ENCODE measurements around the gene SLC1A2.

The SLC1A2 gene

GRCh38 chr11:35323076-35323868 is 96.1 kb downstream of the SLC1A2 start:
- DNase-seq: no peak

GRCh38 chr11:35322318-35322979 is 96.9 kb downstream of the SLC1A2 start:
- peak; percentile 37 for DNase-seq

GRCh38 chr11:35321532-35322317 is 97.6 kb downstream of the SLC1A2 start:
- DNase-seq: peak; percentile 43

- no peak for DNase-seq
Observed at GRCh38 chr11:35321111-35321510, 98.2 kb downstream of the SLC1A2 start.

DNA sequence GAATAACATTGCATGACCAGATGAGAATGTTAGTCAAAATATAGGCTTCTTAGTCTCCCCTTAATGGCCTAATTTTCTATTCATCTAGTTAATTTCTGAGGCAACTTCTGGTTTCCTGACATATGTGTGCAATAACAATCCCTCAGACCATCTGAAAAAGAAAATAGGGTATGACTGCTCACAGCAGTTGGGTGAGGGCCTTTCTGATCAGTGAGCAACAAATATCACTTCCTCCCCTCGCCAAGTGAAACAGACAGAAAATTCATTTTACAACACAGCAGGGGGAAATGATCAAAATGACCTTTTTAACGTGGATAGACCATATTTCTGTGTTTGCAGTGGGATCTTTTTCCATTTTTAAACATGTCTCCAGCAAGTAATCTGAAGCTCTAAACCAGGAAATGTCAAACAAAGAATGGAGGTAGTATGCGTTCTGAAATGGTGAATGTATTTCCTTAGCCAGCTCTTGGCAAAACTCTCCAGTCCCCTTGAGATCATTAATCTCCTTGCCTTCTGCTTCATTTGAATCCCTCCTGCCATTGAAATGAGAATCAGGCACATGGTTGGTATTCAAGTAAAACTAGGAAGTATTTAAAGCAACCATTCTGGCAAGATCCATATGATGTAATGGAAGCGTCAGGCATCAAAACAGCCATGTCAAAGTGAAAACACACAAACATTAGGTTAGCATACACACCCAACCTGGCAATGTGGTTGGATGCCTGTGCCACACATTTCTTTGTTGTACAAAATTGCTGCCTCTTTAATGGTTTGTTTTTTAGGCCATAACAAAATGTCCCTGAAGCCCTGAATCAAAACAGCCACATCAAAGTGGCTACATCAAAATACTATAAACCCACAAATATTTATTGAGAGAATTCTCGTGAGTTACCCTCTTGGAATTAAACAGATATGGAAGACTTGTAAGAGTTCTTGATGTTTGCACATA is 100.1 kb downstream of the SLC1A2 start:
- no peak for DNase-seq

GRCh38 chr11:35318309-35318708 is 101.0 kb downstream of the SLC1A2 start:
- DNase-seq: no peak

DNA sequence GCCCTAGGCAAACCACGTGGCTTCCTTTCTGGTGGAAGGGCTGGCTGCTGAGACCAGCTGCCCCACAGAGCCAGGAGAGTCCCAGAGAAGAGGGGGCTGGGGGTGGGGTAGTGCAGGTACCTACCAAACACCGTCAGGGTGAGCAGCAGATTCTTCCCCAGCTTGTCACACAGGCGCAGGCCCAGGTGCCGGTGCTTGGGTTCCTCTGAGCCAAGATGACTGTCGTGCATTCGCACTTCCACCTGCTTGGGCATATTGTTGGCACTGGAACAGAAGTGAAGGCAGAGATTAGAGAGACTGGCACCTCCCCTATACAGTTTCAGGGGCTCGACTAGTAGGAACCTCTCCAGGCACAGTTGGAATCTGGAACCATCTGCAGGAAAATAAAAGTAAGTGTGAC is 102.1 kb downstream of the SLC1A2 start:
- no peak for DNase-seq

GRCh38 chr11:35316161-35316560 is 103.2 kb downstream of the SLC1A2 start:
- DNase-seq: no peak

GRCh38 chr11:35313760-35314153 is 105.6 kb downstream of the SLC1A2 start:
- DNase-seq: no peak

GRCh38 chr11:35313066-35313759 is 106.1 kb downstream of the SLC1A2 start:
- DNase-seq: no peak

GRCh38 chr11:35311331-35311730 is 108.0 kb downstream of the SLC1A2 start:
- DNase-seq: no peak

GRCh38 chr11:35308157-35308556 is 111.2 kb downstream of the SLC1A2 start:
- no peak for DNase-seq

GRCh38 chr11:35307221-35307621 is 112.1 kb downstream of the SLC1A2 start:
- DNase-seq: no peak

DNA sequence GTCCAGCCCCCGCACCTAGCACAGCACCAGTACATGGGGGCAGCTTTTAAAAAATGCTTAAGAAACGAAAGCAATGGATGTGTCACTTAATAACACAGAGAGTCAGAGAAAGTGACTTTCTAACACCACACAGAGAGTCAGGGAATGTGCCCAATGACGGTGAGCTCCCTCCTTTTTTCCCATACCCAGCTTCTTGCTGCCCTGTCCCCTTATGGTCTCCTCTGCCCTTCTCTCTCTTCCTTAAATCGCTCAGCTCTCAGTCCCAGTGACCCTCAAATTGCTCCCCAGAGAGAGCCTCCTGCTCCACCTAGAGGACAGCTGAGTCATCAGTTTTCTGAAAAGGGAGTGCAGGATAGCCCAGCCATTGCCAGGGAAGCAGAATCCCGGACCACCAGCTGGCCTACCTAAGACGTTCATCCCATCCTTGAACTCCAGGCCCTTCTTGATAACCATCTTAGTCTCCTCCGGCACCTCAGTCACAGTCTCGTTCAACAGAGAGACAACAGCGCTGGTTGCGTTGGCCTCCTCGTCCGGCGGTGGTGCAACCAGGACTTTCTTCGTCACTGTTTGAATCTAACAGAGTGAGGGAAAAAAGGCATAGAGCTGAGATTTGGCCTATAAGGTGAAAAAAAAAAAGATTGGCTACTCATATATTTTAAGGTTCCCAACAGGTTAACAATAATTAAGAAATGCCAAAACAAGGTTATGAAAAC is 113.5 kb downstream of the SLC1A2 start:
- no peak for DNase-seq

DNA sequence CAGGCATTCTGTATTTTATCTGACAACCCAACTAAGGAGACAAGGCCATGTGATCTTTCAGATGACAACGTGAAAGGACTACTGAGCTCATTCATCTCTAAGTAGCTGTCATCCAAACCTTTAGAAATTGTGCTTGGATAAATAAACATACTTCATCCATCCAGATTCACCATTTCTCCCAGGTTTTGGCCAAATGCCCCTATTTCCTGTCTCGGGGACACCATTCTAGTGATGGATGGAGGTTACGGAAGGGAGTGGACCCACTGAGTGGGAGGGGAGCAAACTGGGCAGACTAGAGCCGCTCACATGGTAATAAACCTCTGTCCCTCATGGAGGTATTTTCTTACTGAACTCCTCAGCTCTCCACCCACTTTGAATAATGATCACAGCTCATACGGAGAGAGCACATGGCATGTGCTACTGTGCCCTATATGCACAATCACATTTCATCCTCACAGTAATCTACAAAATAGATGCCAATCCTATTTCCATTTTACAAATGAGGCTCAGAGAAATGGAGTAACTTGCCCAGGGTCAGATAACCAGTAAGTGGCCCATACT is 114.4 kb downstream of the SLC1A2 start:
- DNase-seq: no peak

DNA sequence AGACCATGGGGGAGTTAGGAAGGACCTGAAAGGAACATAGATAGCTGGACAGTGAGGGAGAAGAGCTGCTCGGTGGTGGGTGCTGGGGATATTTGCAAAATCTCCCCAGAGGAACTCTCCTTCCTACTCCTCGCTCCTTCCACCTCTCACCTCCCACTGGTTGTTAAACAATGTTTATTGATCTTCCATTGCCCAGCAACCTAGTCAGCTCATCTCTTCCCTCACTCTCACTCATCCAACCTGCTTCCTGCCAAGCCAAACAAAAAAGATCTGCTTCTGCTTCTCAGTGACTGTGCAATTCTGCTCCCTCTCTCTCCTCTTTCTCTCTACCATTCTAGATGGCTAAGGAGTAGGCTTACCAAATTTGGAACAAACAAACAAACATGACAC is 115.0 kb downstream of the SLC1A2 start:
- DNase-seq: no peak

GRCh38 chr11:35303596-35304385 is 115.6 kb downstream of the SLC1A2 start:
- DNase-seq: no peak

DNA sequence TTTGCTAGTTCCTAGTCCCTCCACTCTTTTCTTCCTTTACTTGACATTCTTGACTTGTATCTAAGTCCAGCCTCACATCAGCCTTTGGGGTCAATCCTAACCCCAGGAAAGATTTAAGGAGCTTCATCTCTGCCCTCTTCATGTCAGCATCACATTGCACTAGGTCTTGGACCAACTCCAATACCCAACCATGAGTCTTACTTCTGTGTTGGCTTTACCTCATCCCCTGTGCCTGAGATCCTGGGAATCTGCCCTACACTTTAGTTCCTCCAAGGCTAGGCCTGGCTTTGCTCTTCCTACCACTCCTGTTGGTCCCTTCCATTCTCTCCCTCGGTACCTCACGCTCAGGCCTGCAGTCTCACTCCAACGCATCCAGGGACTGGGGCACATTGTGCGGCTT is 117.0 kb downstream of the SLC1A2 start:
- no peak for DNase-seq

DNA sequence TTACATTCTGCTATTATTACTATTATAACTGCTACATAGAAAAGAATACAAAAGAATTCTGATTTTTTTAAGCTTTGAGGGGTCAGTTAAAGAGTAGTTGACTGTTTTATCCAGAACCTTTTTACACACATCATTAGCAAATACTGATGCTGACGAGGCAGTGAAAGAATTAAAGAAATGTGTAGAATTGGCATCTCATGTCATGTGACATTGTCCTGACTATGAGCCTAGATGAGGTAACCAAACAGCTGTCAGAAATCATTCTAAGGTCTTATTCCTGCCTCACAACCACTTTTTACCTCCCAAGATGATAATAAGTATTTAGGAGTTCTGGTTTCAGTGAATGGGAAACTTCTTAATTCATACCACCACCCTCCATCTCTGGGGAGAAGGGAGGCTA is 121.0 kb downstream of the SLC1A2 start:
- DNase-seq: no peak

DNA sequence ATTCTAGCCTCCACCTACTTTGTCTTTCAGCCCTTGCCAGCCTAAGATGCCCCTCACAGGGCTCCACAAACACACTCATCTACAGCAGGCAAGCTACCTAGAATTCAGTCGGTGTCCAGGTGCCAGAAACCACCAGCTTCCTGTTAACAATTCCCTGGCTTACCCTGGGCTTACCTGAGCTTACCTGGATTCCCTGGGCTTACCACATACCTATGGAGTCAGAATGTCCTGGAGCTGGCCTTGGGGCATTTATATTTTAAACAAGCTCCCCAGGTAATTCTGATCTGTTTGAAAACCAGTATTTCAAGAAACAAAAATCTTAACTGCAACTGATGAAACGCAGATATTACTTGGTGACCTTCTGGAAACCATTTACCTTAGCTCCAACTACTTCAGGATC is 123.6 kb downstream of the SLC1A2 start:
- no peak for DNase-seq
